Stimulated activated CD8-positive, alpha-beta memory T cell treated with anti-CD3 and anti-CD28 coated beads, Interleukin-4, amount 100 ng/mL, for 1 hour (primary cell): Measurements from ENCODE around the gene SSR4.
A peak's percentile ranks its signal among the peaks of the same experiment; 100 is the strongest.
"Not testable (repeated sequence)": the region's sequence is repeated elsewhere in the genome, so short reads cannot be mapped to it uniquely, and the experiment has no call there.

Experiments used
- DNase-seq, 2 donors: peaks; one replicate each; pipeline ENCODE4 v3.0.0-alpha.2; 2020; ENCODE audit warnings: low read depth in 2 of 2, low spot score in 1 of 2

SSR4 gene

DNA sequence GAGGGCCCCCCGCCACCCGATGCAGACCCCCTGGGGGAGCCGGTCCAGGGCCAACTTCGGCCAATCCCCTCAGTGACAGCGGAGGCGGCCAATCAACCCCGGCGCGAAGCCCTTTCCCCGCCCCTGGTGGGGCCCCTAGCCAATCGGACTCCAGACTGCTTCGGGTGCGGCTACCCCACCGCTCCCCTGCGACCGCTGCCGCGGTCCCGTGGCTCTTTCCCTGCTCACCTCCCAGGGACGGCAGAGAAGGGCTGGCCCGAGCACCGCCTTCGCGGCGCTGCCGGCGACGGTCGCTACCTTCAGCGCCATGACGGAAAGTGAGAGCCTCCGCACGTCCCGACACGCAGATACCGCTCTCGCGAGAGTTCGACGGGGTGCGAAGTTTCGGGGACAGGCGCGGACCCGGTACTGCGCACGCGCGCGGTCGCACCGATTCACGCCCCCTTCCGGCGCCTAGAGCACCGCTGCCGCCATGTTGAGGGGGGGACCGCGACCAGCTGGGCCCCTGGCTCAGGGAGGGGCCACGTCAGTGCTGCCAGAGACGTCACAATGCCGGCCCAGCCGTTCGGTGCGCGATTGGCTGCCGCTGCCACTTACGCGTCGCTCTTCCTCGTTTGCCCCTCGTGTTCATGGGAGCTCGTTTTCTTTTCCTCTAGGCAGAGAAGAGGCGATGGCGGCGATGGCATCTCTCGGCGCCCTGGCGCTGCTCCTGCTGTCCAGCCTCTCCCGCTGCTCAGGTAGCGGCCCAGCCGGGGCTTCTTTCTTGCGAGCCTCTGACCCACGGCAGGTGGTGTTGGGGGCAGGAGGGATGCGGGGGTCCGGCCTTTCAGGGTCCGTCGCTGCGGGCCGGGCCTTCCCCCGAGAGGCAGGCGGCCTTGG, at the start of gene SSR4, which contains the start of gene IDH3G:
SSR4 (plus strand) TSS at position 651 of the 879 bp plus-strand sequence; CDS start at position 671, 20 bp downstream.
IDH3G (minus strand) TSS at position 358 of the 879 bp plus-strand sequence; CDS start at position 309, 49 bp downstream.
- DNase-seq = peak; percentile 73 to 83

- not testable (repeated sequence) for DNase-seq
These were observed 49.4 kb upstream of the SSR4 start for GRCh38 chrX:153745067-153745433.

GRCh38 chrX:153746359-153746758, 48.1 kb upstream of the SSR4 start:
- DNase-seq = no peak

DNA sequence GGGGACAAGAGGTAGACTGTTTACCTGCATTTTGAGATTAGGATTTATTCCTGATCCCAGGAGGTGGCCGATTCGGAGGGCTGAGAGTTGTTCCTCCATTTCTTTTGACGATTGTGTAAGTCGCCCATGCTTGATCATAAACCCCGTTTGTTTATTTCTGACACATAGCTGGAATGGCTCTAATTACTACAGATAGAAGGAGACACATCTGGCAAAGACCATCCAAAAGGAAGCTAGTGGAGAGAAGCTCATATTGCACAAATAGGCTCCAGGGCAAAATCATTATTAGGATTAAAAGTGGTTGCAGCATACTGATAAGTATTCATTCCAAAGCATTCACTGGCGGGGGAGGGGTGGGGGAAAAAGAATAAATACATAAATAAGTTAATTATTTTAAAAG, 47.5 kb upstream of the SSR4 start:
- DNase-seq = not testable (repeated sequence)

DNA sequence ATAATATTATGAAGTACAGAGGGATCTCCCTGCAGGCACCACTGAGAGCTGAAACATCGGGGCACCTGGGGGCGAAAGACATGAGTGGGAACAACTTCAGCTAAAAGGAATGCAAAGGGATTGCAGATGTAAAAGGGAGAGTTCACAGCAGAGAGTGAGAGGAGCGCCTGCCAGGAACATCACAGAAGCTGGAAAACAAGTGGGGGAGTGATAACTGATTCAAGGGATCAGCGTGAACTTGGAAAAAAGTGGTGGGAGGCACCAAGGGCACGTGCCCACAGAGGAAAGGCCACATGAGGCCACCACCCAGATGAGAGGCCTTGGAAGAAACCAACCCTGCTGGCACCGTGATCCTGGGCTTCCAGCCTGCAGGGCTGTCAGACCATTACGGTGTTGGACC, 45.5 kb upstream of the SSR4 start:
- not testable (repeated sequence) for DNase-seq

DNA sequence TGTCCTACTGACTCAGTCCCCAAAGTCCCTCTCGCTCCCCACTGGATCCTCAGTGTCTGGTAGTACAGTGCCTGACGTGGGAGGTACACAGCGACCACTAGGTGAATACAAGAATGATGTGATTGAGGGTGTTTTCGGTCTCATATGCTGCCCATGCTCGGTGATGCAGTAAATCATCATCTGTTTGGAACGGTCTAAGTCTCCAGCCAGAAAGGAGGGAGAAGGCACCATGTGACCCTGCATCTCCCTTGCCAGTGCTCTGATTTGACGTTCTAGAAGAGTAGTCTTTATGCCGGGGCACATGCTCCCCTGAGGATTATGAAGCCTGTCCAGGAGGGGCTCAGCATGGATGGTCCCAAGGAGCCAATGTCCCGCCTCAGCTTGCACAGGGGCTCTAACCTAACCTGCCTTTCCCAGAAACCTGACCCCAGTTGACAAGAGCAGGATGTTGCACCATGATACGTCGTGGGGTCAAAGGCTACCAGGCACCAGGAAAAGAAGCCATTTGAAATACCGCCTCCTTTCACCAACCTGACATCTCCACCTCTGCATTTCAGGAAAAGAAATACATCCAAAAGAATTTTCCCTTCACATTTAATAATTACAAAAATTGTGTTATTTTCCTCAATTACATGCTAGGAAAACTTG, 44.2 kb upstream of the SSR4 start:
- no peak for DNase-seq

DNA sequence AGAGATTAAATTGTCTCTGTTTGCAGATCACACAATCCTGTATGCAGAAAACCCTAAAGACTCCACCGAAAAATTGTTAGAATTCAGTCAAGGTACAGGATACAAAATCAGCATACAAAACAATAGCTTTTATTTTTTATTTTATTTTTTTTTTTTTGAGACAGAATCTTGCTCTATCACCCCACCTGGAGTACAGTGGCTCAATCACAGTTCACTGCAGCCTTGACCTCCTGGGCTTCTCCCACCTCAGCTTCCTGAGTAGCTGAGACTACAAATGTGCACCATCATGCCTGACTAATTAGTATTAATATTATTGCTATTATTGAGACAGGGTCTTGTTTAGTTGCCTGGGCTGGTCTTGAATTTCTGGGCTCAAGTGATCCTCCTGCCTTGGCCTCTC, 39.3 kb upstream of the SSR4 start:
- DNase-seq = no peak

- no peak for DNase-seq
These were observed 32.6 kb upstream of the SSR4 start for GRCh38 chrX:153761863-153762262.

- no peak for DNase-seq
These were observed 31.8 kb upstream of the SSR4 start for GRCh38 chrX:153762626-153763173.

GRCh38 chrX:153763298-153763932, 31.1 kb upstream of the SSR4 start:
- no peak for DNase-seq

GRCh38 chrX:153763989-153764755, 30.3 kb upstream of the SSR4 start, which contains the start of gene PLXNB3:
Gene PLXNB3, plus strand, starts transcription at chrX:153764249. Its CDS starts 1,287 bp downstream, at chrX:153765536.
- peak; percentile 29 to 48 for DNase-seq

DNA sequence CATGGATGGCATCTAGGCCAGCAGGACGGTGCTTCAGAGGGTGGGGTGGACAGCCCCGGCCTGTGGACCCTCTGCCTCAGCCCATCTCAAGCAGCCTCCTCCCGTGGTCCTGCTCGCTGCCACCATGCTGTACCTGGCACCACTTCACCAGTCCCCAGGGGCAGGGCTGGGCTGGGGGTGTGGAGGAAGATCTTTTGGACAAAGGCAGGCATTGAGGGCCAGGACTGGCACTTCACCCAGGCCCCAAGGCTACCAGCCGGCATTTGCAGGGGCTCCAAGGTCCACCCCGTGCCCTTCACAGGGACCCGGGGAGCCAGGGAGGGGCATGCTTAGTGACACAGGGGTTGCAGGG, 29.7 kb upstream of the SSR4 start:
- no peak for DNase-seq

DNA sequence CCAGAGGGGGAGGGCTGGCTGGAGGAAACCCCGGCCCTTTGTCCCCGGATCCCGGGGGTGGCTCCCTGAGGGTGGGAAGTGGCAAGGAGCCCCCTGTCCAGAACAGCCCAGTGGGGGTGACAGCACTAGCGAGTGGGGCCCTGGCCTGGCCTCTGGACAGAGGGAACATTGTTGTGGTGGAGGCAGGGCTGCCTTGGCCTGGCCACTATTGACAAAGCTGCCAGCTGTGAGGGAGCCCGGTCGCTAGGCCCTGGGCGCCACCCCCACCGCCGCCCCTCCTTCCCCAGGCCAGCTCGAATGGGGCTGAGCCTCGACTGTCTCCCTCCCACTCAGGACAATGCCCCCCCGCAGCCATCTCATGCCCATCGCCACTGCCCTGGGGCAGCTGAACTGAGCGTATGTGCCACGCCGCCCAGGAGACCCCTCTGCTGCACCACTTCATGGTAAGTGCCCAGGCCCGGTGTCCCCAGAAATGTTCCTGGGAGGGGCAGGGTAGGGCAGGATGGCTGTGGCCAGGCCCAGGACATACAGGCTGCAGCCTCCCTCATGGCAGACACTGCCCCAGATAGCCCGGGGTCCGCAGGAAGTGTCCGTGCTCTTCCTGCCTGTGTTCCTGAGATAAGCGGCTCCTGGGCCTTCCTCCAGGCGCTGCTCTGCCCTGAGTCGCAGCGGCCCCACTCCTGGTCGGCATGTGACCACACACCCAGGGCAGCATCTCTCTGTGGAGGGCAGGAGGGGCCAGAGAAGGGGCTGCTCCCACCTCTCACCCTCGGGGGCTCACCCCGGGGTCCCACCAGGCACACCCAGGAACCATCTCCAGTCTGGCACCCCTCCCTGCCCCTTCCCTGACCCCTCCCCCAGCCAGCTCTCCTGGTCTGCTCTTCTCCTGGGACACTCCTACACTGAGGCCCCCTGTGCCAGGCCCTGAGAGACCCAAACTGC, 29.1 kb upstream of the SSR4 start:
- DNase-seq = no peak

- DNase-seq = no peak
These were observed 28.2 kb upstream of the SSR4 start for GRCh38 chrX:153766098-153766817.

DNA sequence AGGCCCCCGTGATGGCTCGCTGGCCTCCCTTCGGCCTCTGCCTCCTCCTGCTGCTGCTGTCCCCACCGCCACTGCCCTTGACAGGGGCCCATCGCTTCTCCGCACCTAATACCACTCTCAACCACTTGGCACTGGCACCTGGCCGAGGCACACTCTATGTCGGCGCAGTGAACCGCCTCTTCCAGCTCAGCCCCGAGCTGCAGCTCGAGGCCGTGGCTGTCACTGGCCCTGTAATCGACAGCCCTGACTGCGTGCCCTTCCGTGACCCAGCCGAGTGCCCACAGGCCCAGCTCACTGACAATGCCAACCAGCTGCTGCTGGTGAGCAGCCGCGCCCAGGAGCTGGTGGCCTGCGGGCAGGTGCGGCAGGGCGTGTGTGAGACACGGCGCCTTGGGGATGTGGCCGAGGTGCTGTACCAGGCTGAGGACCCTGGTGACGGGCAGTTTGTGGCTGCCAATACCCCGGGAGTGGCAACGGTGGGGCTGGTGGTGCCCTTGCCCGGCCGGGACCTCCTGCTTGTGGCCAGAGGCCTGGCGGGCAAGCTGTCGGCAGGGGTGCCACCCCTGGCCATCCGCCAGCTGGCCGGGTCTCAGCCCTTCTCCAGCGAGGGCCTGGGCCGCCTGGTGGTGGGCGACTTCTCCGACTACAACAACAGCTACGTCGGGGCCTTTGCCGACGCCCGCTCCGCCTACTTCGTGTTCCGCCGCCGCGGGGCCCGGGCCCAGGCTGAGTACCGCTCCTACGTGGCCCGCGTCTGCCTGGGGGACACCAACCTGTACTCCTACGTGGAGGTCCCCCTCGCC, 27.4 kb upstream of the SSR4 start:
- no peak for DNase-seq

GRCh38 chrX:153767674-153768055, 26.8 kb upstream of the SSR4 start:
- DNase-seq = no peak

GRCh38 chrX:153768311-153769157, 25.9 kb upstream of the SSR4 start:
- DNase-seq = no peak
